Mononuclear cell (primary cell): ENCODE results near the gene DERA. TPM values are rescaled to one million over a fixed set of nuclear protein-coding genes. Genes with fewer than 3 reads are reported as not detected.
"Not testable (repeated sequence)": the region's sequence is repeated elsewhere in the genome, so short reads cannot be mapped to it uniquely, and the experiment has no call there.

Experiments
- H3K27me3 ChIP-seq: 2 replicates; pipeline ENCODE4 v1.6.0; 2011; ENCODE audit warnings: low read length, control low read depth; ENCODE audit not compliant: insufficient read depth
- H3K4me1 ChIP-seq: 2 replicates; pipeline ENCODE4 v1.5.1; 2011; ENCODE audit warnings: mild to moderate bottlenecking, low read length, control low read depth; ENCODE audit not compliant: insufficient read depth
- H3K4me3 ChIP-seq: 2 replicates; pipeline ENCODE4 v1.5.1; 2011; ENCODE audit warnings: mild to moderate bottlenecking, low read length, moderate library complexity
- H3K9me3 ChIP-seq: 2 replicates; pipeline ENCODE4 v1.5.1; 2011; ENCODE audit warnings: low read depth, mild to moderate bottlenecking, control low read depth, low read length
- total RNA-seq: library from RNA; depleted of rRNA; stranded (reverse); fragments of >200 nt; gene quantifications from one replicate; pipeline ENCODE4 v1.2.3, GENCODE V29; 2012

The DERA gene
- total RNA-seq, 1 donor = 18.9 TPM

DNA sequence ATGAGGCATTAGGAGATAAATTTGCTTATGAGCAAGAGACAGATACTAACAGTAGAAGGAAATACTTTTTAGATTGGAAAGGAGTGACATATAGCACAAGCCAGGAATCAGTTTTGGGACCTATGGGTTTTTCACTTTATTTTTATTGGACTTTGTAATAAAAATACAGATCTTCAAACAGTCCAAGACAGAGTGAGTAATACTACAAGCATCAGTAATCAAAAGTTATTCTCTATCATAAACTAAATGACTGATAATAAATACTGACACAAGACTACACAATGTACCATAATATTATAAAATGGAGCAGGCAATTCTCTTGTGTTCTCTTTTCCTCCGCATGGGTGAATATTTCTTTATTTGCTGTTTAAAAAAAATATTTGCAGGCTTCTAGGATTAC, 85.8 kb downstream of the DERA start:
- H3K4me1 ChIP-seq = no peaks in the 10 kb centered on the region
- H3K27me3 ChIP-seq = no peaks in the 10 kb centered on the region
- no peak overlapping the region for H3K4me3 ChIP-seq
- no peaks in the 10 kb centered on the region for H3K9me3 ChIP-seq

DNA sequence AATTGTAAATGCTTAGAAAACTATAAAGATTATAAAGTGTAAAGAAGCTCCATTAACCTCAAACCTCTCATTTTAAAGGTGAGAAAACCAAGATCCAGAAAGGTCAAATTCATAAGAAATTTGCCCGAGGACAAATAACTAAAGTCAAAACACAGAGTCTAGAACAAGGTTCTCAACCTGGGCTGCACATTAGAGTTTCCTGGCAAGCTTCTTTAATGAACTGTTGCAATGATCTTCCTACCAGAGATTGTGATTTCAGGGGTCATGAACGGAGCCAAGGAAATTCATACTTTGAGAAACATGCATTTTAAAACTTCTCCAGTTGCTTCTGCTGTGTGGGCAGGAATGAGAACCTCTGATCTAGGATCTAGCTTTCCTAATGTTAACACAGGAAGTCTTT, 86.8 kb downstream of the DERA start:
- Histone ChIP-seq H3K9me3 (no peaks in the 10 kb centered on the region), H3K27me3 (no peaks in the 10 kb centered on the region), H3K4me3 (no peak overlapping the region), H3K4me1 (no peaks in the 10 kb centered on the region)

- no peak overlapping the region for H3K4me3 ChIP-seq
- no peaks in the 10 kb centered on the region for H3K27me3 ChIP-seq
- H3K9me3 ChIP-seq = no peaks in the 10 kb centered on the region
- no peaks in the 10 kb centered on the region for H3K4me1 ChIP-seq
Observed at GRCh38 chr12:16002880-16003279, 91.7 kb downstream of the DERA start.

- Histone ChIP-seq H3K9me3 (no peaks in the 10 kb centered on the region), H3K4me1 (no peaks in the 10 kb centered on the region), H3K27me3 (no peaks in the 10 kb centered on the region), H3K4me3 (no peak overlapping the region)
Observed at GRCh38 chr12:16003460-16003859, 92.3 kb downstream of the DERA start.

- H3K4me1 ChIP-seq = no peaks in the 10 kb centered on the region
- no peaks in the 10 kb centered on the region for H3K27me3 ChIP-seq
- H3K9me3 ChIP-seq = no peaks in the 10 kb centered on the region
- H3K4me3 ChIP-seq = no peak overlapping the region
Observed at GRCh38 chr12:16006752-16007151, 95.6 kb downstream of the DERA start.

GRCh38 chr12:16008421-16008824, 97.3 kb downstream of the DERA start:
- H3K27me3 ChIP-seq = no peaks in the 10 kb centered on the region

GRCh38 chr12:16012117-16012516, 101.0 kb downstream of the DERA start:
- H3K4me3 ChIP-seq = no peak overlapping the region
- H3K4me1 ChIP-seq = no peaks in the 10 kb centered on the region
- peaks cover 6% of the 10 kb centered on the region for H3K9me3 ChIP-seq
- H3K27me3 ChIP-seq = no peaks in the 10 kb centered on the region

More at GRCh38 chr12:16008421-16008824, 97.3 kb downstream of the DERA start:
- Histone ChIP-seq H3K4me1 (no peaks in the 10 kb centered on the region), H3K9me3 (no peaks in the 10 kb centered on the region), H3K4me3 (no peak overlapping the region)

DNA sequence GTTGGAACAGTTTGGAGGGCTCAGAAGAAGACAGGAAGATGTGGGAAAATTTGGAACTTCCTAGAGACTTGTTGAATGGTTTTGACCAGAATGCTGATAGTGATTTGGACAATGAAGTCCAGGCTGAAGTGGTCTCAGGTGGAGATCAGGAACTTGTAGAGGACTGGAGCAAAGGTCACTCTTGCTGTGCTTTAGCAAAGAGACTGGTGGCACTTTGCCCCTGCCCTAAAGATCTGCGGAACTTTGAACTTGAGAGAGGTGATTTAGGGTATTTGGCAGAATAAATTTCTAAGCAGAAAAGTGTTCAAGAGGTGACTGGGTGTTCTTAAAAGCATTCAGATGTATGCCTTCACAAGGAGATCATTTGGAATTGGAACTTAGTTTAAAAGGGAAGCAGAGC, 102.6 kb downstream of the DERA start:
- not testable (repeated sequence) for H3K9me3 ChIP-seq, H3K4me3 ChIP-seq, H3K27me3 ChIP-seq, H3K4me1 ChIP-seq

- not testable (repeated sequence) for H3K9me3 ChIP-seq, H3K4me1 ChIP-seq, H3K4me3 ChIP-seq, H3K27me3 ChIP-seq
Observed at GRCh38 chr12:16014394-16014793, 103.3 kb downstream of the DERA start.

DNA sequence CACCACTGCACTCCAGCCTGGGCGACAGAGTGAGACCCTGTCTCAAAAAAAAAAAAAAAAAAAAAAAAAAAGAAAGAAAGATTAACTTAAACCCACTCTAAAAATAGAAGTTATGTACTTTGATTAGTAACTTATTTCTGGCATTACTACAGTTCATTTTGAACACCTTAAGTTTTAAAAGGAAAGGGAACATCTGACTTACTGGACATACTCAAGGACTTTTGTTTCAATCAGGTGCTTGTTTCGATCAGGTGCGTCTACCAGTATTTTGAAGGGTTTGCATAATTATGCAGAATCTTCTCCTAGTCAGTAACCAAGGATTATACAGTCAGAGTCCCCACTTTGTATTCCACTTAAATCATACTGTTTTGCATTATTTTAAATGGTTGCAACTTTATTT, 105.6 kb downstream of the DERA start:
- no peaks in the 10 kb centered on the region for H3K4me1 ChIP-seq
- no peak overlapping the region for H3K4me3 ChIP-seq
- H3K27me3 ChIP-seq = no peaks in the 10 kb centered on the region
- peaks cover 6% of the 10 kb centered on the region for H3K9me3 ChIP-seq

DNA sequence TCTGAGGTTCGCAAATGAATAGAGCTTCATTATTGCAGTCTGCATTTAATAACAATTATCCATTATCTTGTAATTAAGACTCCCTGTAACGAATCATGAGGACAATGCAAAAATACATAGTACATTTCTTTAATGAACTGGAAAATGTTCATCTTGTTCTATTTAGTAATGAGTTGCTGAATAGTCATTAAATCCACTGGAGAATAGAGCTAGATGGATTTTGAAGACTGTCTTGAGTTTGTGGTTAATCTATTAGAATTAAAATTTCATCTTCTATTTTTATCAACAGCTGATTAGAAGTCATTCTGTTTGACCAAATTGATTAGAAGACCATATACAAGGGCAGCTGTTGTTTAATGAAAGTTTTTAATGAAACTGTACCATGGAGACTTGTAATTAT, 107.2 kb downstream of the DERA start:
- Histone ChIP-seq H3K4me3 (no peak overlapping the region), H3K4me1 (no peaks in the 10 kb centered on the region), H3K27me3 (no peaks in the 10 kb centered on the region), H3K9me3 (peaks cover 6% of the 10 kb centered on the region)

GRCh38 chr12:16019136-16019535, 108.0 kb downstream of the DERA start:
- Histone ChIP-seq H3K4me3 (no peak overlapping the region), H3K4me1 (no peaks in the 10 kb centered on the region), H3K27me3 (no peaks in the 10 kb centered on the region), H3K9me3 (peaks cover under 1% of the 10 kb centered on the region)

GRCh38 chr12:16020031-16020430, 108.9 kb downstream of the DERA start:
- Histone ChIP-seq H3K4me3 (no peak overlapping the region), H3K4me1 (no peaks in the 10 kb centered on the region), H3K9me3 (no peaks in the 10 kb centered on the region), H3K27me3 (no peaks in the 10 kb centered on the region)

DNA sequence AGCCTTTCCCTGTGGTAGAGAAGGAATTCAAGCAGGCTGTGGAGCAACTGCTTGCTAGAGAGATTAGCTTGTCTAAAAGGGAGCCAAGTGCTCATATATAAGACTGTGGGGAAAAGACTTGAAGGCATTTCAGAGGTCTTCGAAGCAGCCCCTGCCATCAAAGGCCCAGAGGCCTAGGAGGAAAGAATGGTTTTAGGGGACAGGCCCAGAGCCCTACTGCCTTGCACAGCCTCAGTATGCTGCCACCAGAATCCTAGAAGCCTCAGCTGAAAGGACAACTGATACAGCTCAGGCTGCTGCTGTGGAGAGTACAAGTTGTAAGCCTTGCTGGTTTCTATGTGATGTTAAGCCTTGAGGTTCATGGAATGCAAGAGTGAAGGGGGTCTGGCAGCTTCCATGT, 109.9 kb downstream of the DERA start:
- no peak overlapping the region for H3K4me3 ChIP-seq
- H3K4me1 ChIP-seq = no peaks in the 10 kb centered on the region
- no peaks in the 10 kb centered on the region for H3K27me3 ChIP-seq
- no peaks in the 10 kb centered on the region for H3K9me3 ChIP-seq

DNA sequence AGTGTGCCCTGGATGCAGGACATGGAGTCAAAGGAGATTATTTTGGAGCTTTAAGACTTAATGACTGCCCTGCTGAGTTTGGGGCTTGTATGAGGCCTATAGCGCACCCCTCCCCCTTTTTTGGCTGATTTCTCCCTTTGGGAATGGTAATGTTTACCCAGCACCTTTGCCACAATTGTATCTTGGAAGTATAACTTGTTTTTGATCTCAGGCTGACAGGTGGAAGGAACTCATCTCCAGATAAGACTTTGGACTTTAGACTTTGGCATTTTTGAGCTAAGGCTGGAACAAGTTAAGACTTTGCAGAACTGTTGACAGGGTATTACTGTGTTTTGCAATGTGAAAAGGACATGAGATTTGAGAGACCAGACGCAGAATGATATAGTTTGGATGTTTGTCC, 110.5 kb downstream of the DERA start:
- Histone ChIP-seq H3K4me3 (no peak overlapping the region), H3K9me3 (no peaks in the 10 kb centered on the region), H3K27me3 (no peaks in the 10 kb centered on the region), H3K4me1 (no peaks in the 10 kb centered on the region)

DNA sequence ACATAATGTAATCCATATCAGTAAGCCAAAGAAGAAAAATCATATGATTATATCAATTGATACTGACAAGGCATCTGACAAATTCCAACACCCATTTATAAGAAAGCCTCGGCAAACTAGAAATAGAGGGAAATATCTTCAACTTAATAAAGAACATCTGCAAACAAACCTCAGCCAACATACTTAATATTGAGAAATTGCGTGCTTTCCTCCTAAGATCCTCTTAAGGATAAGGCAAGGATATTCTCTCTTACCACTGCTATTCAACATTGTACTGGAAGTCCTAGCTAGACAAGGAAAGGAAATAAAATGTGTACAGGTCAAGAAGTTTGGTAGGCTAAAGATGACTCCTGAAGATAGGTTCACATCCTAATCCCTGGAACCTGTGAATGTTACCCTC, 115.9 kb downstream of the DERA start:
- Histone ChIP-seq H3K4me3 (no peak overlapping the region), H3K9me3 (no peaks in the 10 kb centered on the region), H3K4me1 (no peaks in the 10 kb centered on the region), H3K27me3 (no peaks in the 10 kb centered on the region)

DNA sequence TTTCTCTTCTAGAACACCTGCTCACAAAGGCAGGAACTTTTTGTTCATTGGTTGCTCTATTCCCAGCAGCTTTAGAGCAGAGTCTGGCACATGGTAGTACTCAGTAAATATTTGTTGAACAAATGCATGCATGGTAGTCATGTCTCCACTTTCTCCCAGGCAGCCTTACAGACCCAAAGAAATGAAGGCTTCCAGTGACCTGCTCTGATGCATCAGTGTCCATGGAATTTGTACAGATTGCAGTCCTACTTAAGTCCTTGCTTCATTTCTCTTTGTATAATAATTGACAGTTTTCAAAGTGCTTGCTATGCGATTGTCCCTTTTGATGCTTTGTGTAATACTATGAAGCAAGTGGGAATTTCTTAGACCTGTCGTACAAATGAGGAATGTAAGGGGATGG, 119.6 kb downstream of the DERA start:
- Histone ChIP-seq H3K4me3 (no peak overlapping the region), H3K9me3 (no peaks in the 10 kb centered on the region)

More for the DNA sequence above, 119.6 kb downstream of the DERA start:
- H3K4me1 ChIP-seq = no peaks in the 10 kb centered on the region
- no peaks in the 10 kb centered on the region for H3K27me3 ChIP-seq
